AG10803 (cell line): ENCODE measurements around the gene CYREN.

Source experiments
- DNase-seq: peaks from one replicate; pipeline ENCODE4 v3.0.0; 2010; ENCODE audit warnings: low read depth
- H3K4me3 ChIP-seq: 2 replicates; pipeline ENCODE4 v1.5.1; 2011; ENCODE audit warnings: mild to moderate bottlenecking, low read length, control low read depth
- CTCF ChIP-seq: conservative IDR thresholded peaks from 2 replicates; pipeline ENCODE4 v1.5.1; 2011; ENCODE audit warnings: mild to moderate bottlenecking, low read length, control low read depth, inconsistent platforms

Gene CYREN

DNA sequence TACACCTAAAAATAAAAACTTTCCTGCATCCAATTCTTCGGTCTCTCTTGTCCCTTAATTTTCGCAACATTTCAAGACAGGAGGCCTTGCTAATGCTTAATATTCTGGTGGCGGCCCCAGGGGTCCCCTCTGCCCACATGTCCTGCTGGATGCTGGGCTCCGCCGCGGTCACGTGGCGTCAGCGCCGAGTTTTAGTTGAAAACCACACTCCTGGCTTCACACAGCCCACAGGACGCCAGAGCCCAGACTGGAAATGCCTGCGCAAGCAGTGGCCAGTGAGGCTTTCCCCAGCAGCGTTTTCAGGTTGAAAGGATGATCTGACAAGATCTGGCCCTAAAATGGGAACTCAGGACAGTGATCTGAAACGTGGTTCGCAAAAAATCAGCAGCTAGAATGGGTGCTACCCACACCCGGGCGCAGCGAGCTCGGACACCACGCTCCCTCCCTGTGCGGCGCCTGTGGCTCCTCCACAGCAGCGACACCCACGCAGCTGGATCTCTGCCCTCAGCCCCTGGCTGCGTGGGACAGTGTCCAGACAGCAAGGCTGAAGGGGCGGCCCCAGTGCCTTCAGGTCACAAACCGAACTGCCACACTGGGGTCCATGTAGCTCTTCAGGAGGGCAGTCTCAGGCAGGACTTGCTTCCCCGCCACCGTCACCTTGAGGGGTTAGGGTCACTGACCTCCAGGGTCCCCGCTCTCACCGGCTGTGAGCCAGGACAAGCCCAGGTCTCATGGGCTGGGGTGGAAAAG, 11.6 kb upstream of the CYREN start:
- DNase-seq, result no peak
- TF ChIP-seq CTCF, result no peak
- H3K4me3 ChIP-seq, result no peak overlapping the region

DNA sequence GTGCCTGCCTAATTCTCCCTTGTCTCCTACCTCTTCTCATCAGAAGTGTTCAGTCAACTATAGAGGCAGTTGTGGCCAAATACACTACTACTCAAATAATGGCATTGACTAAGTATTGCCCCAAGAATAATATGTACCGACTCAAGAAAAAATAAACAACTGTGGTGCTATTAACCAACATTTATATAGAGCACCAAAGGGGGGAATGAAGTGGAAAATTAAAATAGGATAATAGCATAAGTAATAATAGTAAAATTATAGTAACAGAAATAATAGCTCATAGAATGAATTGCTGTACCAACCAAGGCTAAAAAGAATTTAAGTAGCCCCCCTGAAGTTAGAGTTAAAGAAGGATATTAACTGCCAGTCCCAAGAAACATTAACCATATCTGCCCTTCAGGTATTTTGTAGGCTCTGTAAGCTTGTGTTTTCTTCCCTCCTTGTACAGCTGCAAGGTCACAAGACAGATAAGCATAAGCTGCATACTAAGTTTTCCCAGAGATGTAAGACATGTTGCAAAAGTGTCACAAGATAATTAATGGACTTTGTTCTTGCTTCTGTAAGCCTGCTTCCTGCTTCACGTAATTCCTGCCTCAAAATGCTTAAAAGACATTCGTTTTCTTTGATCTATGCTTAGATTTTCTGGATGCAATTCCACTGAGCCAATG, 10.9 kb upstream of the CYREN start:
- no peak for DNase-seq
- TF ChIP-seq CTCF, result no peak
- no peak overlapping the region for H3K4me3 ChIP-seq

DNA sequence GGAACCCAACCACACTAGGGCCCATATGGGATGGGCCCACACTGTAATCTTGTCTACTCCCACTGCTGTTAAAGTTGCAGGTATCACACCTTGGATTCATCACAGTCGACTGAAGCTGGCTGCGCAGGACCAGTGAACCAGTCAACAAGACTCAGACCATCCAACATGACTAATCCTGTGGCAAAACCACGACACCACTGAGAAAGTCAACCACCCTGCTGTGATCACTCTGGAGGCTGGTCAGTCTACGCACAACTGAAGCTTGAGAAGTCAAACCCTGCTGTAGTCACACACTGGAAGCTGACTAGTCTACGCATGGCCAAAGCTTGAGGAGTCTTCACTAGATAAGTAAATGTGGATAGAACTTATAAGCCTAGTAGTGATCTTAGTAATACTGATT, 9.6 kb upstream of the CYREN start:
- no peak for DNase-seq

DNA sequence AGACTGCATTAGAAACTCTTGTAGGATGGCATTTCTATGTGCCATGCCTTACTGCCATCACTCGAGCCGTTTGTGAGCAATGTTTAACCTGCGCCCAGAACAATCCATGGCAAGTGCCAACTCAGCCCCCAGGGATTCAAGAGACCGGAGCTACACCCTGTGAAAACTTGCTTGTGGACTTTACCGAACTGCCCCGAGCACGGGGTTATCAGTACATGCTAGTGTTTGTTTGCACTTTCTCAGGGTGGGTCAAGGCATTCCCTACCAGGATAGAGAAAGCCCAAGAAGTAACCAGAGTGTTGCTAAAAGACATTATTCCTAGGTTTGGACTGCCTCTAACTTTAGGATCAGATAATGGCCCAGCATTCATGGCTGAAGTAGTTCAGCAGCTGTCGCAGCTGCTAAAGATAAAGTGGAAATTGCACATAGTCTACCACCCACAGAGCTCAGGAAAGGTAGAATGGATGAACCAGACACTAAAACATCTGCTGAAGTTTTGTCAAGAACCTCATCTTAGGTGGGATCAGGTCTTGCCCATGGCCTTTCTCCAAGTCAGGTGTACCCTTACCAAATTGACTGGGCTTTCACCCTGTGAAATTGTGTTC, 8.9 kb upstream of the CYREN start:
- no peak for TF ChIP-seq CTCF
- no peak overlapping the region for H3K4me3 ChIP-seq
- no peak for DNase-seq

More for the DNA sequence above, 9.6 kb upstream of the CYREN start:
- TF ChIP-seq CTCF, result no peak
- no peak overlapping the region for H3K4me3 ChIP-seq

GRCh38 chr7:135178364-135178763, 7.9 kb upstream of the CYREN start:
- TF ChIP-seq CTCF, result no peak
- H3K4me3 ChIP-seq, result no peak overlapping the region
- no peak for DNase-seq

- no peak for DNase-seq
- no peak for TF ChIP-seq CTCF
- H3K4me3 ChIP-seq, result no peak overlapping the region
Observed at GRCh38 chr7:135177028-135177696, 6.7 kb upstream of the CYREN start.
